GM18907 (cell line): ENCODE measurements around the gene MSANTD1.

ENCODE experiments used
- ATAC-seq: cut with Tn5 transposase; IDR thresholded peaks from one replicate; pipeline ENCODE4 v1.9.1; 2021; ENCODE audit warnings: mild to moderate bottlenecking, moderate library complexity; ENCODE audit not compliant: unreplicated experiment

Gene MSANTD1

DNA sequence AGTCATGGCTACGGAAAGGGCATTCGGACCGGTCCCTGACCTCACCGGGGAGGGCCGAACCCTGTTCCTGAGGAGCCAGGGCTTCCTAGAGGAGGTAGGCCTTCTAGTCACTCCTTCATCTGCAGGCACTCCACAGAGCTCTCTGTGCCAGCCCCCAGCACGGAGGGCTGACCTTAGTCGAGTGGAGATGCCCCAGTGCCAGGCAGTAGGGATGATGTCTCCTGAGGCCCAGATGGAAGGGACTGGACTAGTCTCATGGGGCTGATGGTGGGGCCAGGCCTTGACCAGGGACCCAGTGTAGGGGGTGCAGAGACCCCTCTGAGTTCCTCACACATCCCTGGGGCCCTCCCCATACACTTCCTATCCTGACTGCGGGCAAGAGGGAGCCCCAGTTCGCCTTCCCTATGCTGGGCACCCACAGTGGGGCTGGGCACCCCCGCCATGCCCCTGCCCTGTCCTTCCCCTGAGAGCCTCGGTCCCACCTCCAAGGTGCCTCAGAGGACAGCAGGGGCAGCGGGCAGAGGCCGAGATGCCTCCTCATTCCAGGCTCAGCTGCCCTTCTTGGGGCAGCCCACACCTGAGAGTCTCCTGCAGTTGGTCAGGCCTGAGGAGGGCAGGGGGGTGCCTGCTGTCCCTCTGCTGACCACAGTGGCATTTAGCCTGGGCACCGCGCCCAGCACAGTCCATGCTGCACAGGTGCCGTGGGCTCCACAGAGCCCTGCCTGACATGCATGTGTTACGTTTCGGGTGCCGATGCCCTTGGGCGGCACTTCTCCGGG is 1.4 kb upstream of the MSANTD1 start:
- no peak for ATAC-seq

DNA sequence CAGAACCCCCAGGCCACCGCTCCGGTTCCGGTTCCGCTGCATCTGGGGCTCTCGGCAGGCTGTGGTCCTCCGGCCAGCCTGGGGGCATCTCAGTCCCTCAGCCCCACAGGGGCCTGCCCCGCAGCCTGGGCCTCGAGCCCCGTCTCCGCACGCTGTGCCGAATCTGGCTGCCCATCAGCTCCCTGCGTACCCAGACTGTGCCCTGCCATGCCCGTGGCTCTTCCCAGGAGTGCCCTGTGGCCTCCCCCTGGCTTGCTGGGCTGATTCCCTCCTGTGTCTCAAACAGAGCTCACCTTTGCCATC is 830 bp upstream of the MSANTD1 start:
- no peak for ATAC-seq

- ATAC-seq: no peak
Measured at GRCh38 chr4:3249711-3250437, 915 bp downstream of the MSANTD1 start.

DNA sequence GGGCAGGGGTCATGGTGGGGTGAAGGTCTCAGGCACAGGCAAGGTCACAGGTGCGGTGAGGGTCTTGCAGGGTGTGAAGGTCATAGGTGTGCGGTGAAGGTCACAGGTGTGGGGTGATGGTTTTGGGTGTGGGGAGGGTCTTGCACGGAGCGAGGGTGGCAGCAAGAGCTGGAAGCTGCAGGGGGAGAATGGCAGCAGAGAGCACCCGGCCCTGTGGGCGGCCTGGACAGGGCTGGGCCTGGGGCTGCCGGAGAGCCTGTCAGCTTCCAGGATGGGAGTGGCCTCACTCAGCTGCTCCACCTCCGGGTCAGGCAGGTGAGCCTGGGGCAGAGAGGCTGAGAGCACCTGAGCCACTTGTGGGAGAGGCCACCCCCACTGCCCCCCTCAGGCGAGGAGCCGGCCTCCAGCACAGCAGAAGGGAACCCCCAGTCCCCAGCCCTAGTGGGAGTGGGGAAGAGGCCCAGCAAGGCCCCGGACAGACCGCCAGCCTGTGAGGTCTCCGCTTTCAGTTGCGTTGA is 1.5 kb downstream of the MSANTD1 start:
- no peak for ATAC-seq

DNA sequence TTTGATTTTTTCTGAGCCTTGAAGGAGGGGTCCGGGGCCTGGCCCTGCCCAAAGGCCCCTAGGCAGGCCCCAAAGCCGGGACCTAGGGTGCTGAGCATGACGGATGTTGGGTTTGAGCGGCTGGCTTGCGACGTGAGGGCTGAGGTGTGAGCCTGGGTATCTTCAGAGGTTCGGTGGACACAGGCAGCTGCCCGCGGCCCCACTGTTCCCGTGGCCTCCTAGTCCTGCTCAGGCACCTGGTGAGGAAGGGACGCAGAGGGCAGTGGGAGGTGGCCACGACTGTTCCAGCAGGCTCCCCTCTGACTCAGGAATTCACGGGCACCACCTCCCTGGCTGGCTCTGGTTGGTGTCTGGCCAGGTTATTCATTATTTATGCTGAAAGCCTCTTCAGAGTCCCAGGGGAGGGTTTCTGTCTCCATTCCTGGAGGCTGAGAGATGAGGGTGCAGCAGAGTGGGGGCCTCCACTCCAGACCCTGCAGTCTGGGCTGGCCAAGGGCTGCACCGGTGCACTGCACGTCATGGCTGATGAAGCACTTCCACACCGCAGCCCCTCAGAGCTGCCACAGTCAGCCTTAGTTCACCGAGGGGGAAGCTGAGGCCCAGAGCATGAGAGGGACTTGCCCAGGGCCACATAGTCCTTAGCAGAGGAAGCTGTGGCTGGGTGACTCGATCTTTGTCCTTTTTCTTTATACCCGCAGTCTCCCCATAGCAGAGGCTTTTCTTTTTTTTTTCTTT is 2.2 kb downstream of the MSANTD1 start:
- ATAC-seq: no peak

DNA sequence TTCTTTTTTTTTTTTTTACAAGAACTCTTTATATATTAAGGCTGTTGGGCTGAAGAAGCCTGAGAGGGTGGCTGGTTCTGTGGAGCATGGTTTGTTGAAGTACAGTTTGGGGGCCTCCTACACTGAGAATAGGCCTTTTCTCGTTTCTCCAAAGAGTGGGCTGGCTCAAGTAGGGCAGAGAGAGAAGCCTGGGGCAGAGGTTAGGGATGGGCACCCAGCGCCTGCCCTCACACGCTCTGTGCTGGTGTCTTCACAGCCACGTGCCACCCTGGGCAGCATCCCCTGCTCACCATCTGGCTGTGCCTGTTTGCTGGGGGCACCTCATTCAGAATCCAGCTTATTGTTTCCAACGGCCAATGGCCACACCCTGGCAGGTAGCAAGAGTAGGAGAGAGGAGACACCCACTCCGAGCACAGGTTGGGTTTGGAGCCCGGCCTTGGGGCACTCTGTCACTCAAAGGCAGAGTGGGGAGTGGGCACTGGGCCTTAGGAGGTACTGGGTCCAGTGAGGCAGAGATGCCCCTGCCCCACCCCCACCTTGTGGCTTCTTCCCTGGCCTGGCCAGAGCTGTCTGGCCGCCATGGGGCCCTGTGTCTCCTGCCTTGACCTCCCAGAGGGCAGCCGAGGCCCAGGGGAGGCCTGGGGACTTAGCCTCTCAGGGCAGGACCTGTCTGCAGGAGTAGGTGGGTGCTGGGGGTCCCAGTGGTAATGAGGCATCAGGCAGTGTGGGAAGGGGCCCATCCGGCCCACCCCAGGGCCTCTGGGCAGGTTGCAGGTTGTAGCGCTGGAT is 2.9 kb downstream of the MSANTD1 start:
- ATAC-seq: no peak

DNA sequence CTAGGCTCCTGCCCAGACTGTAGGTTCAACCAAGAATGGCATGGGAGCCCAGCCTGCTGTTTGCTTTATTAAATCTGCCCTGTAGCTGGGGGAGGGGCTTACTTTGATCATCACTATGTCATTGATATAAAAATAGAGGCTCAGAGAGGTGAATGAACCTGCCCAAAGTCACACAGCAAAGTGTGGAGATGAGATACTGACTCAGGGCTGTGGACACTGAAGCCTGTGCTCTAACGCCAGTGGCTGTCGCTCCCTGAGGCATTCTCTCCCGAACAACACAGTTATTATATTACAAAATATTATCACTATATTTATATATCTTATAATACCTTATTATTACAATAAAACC is 3.5 kb downstream of the MSANTD1 start:
- no peak for ATAC-seq

DNA sequence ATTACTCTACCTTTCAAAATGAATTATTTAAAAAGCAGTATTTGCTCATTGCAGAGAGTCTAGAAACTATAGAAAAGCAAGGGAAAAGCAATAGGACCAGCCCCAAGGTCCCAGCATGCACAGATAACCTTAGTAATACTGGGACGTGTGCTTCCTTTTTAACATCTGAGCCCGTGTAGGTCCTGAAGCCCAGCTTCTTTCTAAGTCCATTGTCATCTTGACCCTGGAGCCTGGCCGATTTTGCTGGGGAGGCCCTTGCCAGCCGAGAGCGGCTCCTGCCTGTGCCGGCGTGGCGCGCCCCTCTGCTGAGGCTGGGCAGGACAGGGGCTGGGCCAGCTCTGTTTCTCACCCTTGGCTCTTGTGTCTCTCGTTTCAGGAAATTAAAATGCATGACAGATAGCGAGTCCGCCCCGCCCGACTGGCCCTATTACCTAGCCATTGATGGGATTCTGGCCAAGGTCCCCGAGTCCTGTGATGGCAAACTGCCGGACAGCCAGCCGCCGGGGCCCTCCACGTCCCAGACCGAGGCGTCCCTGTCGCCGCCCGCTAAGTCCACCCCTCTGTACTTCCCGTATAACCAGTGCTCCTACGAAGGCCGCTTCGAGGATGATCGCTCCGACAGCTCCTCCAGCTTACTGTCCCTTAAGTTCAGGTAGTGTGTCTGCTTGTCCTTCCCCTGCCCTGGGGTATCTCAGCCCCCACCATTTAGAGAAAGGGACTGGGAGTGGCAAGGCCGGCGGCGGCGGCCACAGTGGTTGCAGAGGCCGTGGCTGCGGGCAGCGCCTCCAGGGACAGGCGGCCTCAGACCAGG is 4.1 kb downstream of the MSANTD1 start:
- no peak for ATAC-seq

DNA sequence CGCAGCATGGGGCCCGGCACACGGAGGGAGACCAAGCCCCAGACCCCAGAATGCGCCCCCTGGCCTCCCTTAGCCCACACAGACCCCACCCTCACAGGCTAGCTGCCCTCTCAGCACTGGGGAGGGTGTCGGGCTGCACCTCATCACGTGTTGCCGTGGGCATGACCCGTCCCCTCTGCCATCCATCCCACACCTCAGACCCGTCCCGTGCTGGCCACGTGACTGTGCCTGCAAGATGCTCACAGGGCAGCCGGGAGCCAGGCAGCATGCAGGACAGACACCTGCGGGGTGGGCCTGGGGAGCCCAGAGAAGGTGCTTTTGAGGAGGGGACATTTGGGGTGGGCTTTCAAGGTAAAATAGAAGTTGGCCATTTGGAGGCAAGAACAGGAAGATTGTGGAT is 4.8 kb downstream of the MSANTD1 start:
- ATAC-seq: no peak

DNA sequence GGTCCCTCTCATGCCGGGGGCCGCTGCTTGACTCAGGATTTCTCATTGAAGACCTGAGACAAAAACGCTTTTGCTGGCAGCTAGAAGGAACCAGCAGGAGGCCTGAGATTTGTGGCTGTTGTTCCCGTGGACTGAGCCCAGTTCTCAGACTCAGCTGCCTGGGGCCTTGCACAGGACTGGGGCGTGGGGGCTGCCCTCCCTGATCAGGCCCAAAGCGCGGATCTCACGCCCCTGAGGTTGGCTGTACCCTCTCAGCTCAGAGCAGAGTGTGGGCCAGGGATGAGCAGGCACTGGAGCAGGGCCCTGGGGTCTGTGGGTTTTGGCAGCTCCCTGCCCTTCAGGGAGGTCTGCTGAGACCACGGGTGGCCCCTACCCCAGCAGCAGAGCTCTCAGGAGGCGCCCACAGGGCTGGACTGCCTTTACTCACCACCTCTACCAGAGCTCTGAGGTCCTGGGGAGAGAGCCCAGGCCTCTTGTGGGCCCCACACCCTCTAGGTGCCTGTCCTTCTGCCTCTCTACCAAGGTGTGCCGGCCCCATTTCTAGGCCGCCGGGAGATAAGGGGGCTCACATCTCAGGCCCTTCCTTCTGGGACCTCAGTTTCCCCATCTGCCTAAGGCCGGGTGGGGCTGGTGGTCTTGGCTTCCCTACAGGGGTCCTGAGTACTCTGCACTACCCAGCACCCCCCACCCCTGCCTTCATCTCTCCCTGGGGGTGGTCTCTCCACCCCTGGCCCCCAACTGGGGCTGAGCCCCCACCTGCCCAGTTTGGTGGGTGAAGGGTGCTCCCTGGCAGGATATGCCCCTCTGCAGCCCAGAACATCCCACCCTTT is 5.6 kb downstream of the MSANTD1 start:
- ATAC-seq: no peak

DNA sequence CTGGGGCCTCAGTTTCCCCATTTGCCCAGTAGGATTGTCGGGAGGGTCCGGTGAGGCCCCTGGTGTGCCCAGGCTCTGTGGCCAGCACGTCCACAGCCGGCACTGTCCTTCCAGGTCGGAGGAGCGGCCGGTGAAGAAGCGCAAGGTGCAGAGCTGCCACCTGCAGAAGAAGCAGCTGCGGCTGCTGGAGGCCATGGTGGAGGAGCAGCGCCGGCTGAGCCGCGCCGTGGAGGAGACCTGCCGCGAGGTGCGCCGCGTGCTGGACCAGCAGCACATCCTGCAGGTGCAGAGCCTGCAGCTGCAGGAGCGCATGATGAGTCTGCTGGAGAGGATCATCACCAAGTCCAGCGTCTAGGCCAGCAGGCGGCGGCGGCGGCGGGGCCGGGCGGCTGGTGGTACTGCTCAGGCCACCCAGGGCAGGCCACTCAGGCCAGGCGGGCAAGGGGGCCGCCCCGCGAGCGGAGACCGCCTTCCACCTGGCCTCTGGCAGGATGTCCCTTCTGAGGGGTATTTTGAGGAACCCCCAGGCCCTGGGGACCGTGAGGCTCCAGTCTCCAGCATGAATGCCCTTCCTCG is 6.7 kb downstream of the MSANTD1 start:
- ATAC-seq: no peak

DNA sequence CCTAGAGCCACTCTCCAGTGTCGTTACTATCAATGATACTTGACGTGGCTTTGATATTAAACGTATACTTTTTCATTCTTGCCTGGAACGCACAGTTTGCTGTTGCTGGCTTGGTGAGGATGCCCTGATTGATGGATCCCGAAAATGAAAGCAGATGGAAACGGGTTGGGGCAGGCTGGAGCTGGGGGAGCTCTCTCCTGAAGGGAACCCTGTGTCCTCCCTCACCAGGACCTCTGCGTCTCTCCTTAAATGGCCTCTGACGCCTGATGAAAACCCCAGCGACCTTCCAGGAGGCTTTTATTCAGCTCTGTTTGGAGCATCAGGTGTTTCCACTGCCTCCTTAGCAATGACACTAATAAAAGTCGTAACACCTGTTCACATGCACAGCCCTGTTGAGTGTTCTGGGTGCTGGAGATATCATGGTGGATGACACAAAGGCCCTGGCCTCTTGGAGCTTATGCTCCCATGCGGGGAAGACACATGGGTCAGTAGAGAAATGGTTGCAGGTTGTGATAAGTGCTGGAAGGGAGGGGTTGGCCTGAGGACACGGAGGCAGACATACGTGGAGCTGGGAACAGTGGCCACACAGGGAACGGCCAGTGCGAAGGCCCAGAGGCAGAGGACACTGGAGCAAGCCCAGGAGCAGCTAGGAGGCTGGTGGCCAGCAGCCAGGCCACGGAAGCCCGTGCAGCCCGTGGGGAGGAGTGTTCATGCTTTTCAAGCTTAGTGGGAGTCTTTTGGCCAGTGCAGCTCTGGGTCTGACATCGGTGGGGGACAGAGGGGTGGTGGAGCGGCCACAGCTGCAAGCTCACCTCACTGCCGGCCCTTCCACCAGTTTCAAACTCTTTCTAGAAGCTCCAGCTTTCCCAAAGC is 7.5 kb downstream of the MSANTD1 start:
- ATAC-seq: no peak

GRCh38 chr4:3257103-3257555 is 8.2 kb downstream of the MSANTD1 start:
- no peak for ATAC-seq

- ATAC-seq: peak; percentile 61
Measured at GRCh38 chr4:3257556-3258482, 8.9 kb downstream of the MSANTD1 start.

- no peak for ATAC-seq
Measured at GRCh38 chr4:3261411-3262207, 12.7 kb downstream of the MSANTD1 start.
